ENCODE measurements around the gene EXOSC3.

DNA sequence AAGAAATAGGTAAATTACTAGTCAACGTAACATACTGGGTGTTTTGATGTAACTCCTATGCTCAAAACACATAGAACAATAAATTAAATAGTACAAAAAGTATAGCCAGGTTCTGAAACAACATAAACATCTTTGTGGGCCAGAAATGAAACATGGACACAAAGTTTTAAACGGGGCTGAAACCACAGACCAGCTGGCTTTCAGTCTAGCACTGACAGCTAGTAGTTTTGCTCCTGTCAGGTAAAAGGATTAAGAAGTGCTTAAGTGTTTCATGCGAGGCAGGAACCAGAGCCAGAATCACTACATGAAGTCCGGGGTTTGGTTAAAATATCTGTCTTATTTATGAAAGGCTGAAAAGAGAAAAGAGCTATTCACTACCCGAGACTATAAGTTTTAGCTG, 35.3 kb upstream of the EXOSC3 start:
- TF ChIP-seq, protein P1, sequence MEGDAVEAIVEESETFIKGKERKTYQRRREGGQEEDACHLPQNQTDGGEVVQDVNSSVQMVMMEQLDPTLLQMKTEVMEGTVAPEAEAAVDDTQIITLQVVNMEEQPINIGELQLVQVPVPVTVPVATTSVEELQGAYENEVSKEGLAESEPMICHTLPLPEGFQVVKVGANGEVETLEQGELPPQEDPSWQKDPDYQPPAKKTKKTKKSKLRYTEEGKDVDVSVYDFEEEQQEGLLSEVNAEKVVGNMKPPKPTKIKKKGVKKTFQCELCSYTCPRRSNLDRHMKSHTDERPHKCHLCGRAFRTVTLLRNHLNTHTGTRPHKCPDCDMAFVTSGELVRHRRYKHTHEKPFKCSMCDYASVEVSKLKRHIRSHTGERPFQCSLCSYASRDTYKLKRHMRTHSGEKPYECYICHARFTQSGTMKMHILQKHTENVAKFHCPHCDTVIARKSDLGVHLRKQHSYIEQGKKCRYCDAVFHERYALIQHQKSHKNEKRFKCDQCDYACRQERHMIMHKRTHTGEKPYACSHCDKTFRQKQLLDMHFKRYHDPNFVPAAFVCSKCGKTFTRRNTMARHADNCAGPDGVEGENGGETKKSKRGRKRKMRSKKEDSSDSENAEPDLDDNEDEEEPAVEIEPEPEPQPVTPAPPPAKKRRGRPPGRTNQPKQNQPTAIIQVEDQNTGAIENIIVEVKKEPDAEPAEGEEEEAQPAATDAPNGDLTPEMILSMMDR (IDR thresholded peaks at IDR 0.05): no peak
- TF ChIP-seq POLR2A (IDR thresholded peaks at IDR 0.05): no peak

Data from Peyer's patch (tissue), 4 donors.